IPS DF 6.9 (cell line): Measurements from ENCODE around the gene CIB1.

Experiments
- DNase-seq: peaks from one replicate; pipeline ENCODE4 v3.0.0-alpha.2; 2013; ENCODE audit warnings: low read depth, low spot score
- H3K27ac ChIP-seq: one replicate; pipeline ENCODE4 v1.5.1; 2013; ENCODE audit warnings: low read length, control low read depth
- H3K27me3 ChIP-seq: 2 replicates; pipeline ENCODE4 v1.6.1; 2013; ENCODE audit warnings: mild to moderate bottlenecking, low read length; ENCODE audit not compliant: control insufficient read depth, insufficient read depth
- H3K36me3 ChIP-seq: 2 replicates; pipeline ENCODE4 v1.6.1; 2013; ENCODE audit warnings: low read length; ENCODE audit not compliant: control insufficient read depth, insufficient read depth
- H3K4me1 ChIP-seq: 2 replicates; pipeline ENCODE4 v1.6.1; 2013; ENCODE audit warnings: low read length; ENCODE audit not compliant: control insufficient read depth, insufficient read depth
- H3K4me3 ChIP-seq: 2 replicates; pipeline ENCODE4 v1.5.1; 2013; ENCODE audit warnings: mild to moderate bottlenecking, low read length
- H3K9me3 ChIP-seq: 2 replicates; pipeline ENCODE4 v1.6.1; 2013; ENCODE audit warnings: low read length, inconsistent platforms; ENCODE audit not compliant: control insufficient read depth, insufficient read depth
- WGBS: extraction: QIAGEN DNeasy Blood & Tissue Kit; methylation state at CpG from one replicate; pipeline ENCODE4 v1.1.7; 2013; ENCODE audit warnings: mixed read lengths, missing lambda C conversion rate; ENCODE audit not compliant: insufficient read length, insufficient coverage; 5-methylcytosine and 5-hydroxymethylcytosine counted together

Gene CIB1

DNA sequence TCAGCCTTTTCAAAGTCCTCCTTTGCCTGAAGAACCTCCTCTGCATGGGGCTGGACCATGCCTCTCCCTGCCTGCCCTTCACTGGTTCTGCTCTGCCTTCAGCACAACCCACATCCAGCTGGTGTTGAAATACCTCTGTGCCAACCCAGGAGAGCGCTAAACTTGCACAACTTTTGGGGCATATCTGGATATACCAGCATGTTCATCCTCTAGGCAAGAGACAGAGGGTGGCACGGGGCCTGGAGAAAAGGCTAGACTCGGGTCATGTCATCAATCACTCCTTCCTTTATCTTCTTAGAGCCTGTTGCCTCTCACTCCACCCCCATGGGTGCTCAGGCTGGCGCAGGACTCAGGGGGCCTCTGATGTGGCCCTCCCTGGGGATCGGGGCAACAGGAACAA is 27.9 kb downstream of the CIB1 start:
- no CpG with 5 or more reads among the region's 5 CpGs for WGBS
- Histone ChIP-seq H3K9me3 (no peaks in the 10 kb centered on the region), H3K4me1 (no peaks in the 10 kb centered on the region), H3K27ac (no peak overlapping the region), H3K27me3 (no peaks in the 10 kb centered on the region), H3K4me3 (no peak overlapping the region), H3K36me3 (no peaks in the 10 kb centered on the region)
- DNase-seq: no peak

DNA sequence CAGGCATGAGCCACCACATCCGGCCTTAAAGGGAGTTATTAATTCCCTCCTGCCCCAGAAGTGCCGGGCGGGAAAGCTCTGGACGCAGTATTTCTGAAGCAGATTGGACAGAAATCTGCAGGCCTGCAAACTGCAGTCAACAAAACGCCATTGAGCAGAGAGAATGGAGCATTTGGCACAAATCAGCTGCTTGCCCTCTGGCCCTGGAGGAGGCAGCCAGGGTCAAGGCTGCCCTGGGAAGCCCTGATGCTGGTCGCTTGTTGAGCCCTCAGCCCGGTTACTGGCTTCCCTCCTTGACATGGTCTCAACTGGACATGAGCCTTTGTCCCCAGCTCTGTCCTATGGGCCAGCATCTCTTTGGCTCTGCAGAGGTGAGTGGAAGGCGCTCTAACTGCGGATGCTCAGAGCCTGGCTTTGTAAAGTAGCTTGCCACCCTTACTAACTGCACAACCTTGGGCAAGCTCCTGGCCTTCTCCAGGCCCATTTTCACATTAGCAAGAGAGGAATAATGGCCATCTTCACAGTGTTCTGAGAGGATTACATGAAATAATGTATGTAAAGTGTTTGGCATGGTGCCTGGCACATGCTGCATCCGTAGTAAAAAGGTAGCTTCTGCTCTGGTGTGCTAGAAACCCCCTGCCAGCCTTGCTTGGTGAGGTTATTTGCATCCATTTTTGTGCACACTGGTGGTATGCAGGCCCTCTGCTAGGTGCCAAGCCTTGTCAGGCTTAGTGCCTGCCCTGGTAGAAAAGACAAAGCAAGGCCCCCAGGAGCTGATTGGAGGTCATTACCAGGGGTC is 28.5 kb downstream of the CIB1 start:
- no peaks in the 10 kb centered on the region for H3K36me3 ChIP-seq
- no CpG with 5 or more reads among the region's 10 CpGs for WGBS
- no peak overlapping the region for H3K4me3 ChIP-seq
- no peaks in the 10 kb centered on the region for H3K9me3 ChIP-seq
- H3K27ac ChIP-seq: no peak overlapping the region
- no peaks in the 10 kb centered on the region for H3K27me3 ChIP-seq
- DNase-seq: no peak
- peaks cover 3% of the 10 kb centered on the region; the same call in 1 of the 2 replicates for H3K4me1 ChIP-seq

DNA sequence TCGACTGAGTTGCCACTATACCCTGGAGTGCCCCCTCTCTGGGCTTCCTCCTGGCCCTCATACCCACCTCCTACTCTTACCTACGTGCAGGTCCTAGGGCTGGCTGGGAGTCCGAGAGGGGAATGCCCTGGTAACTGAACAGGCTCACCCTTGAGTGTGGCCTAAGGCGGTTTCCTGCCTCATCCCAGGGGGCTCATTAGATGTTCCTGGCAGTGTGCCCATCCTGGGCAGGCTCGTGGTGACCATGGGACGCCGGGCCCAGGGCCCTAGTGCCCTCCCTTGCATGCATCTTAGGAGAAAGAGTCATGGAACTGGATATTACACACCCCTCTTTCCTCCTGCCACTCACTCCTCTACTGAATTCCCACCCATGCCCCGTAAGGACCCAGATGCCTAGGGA is 29.8 kb downstream of the CIB1 start:
- Histone ChIP-seq H3K4me1 (peaks cover 3% of the 10 kb centered on the region; the same call in 1 of the 2 replicates), H3K36me3 (no peaks in the 10 kb centered on the region), H3K27ac (no peak overlapping the region), H3K27me3 (no peaks in the 10 kb centered on the region), H3K9me3 (no peaks in the 10 kb centered on the region), H3K4me3 (no peak overlapping the region)
- no CpG with 5 or more reads among the region's 8 CpGs for WGBS
- DNase-seq: no peak

DNA sequence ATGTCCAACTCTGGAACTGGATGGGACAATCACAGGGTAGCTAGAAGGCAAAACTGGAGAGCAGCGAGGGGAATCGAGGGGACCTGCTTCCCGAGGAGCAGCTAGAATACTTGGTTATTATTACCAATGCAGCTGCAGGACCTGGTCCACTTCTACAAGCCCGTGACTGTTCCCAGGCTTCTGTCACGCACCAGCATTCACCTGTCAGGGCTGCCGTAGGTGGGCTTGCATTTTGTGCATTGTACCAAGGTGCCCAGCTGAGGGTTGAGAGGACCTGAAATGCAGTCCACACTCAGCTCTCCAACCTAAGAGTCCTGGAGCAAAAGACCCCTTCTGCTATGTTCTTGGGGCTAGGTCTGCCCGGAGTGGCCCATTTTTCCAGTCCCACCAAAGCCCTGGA is 30.3 kb downstream of the CIB1 start:
- DNase-seq: no peak
- H3K27me3 ChIP-seq: no peaks in the 10 kb centered on the region
- WGBS: no CpG with 5 or more reads among the region's 7 CpGs
- H3K4me1 ChIP-seq: peaks cover 3% of the 10 kb centered on the region; the same call in 1 of the 2 replicates
- no peak overlapping the region for H3K27ac ChIP-seq
- H3K4me3 ChIP-seq: no peak overlapping the region
- H3K36me3 ChIP-seq: no peaks in the 10 kb centered on the region
- no peaks in the 10 kb centered on the region for H3K9me3 ChIP-seq

DNA sequence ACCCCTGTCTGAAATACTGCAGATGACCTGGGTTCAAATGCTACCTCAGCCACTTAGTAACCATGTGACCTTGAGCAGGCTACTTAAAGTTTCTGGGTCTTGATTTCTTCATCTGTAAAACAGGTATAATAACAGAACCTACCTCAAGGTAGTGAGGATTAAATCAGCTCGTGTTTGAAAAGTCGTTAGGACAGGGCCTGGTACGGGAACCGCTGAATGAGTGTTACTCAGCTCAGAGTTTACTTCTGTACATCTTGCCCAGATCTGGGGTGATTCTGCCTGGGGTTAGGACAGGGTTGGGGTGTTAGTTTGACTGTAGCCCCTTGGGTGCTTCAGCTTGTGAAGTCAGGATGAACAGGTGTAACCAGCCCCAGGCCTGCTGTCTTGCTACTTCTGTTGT is 30.8 kb downstream of the CIB1 start:
- WGBS: no CpG with 5 or more reads among the region's 4 CpGs
- peaks cover 3% of the 10 kb centered on the region; the same call in 1 of the 2 replicates for H3K4me1 ChIP-seq
- no peak for DNase-seq
- no peak overlapping the region for H3K27ac ChIP-seq
- no peaks in the 10 kb centered on the region for H3K27me3 ChIP-seq
- H3K36me3 ChIP-seq: no peaks in the 10 kb centered on the region
- no peaks in the 10 kb centered on the region for H3K9me3 ChIP-seq
- no peak overlapping the region for H3K4me3 ChIP-seq

DNA sequence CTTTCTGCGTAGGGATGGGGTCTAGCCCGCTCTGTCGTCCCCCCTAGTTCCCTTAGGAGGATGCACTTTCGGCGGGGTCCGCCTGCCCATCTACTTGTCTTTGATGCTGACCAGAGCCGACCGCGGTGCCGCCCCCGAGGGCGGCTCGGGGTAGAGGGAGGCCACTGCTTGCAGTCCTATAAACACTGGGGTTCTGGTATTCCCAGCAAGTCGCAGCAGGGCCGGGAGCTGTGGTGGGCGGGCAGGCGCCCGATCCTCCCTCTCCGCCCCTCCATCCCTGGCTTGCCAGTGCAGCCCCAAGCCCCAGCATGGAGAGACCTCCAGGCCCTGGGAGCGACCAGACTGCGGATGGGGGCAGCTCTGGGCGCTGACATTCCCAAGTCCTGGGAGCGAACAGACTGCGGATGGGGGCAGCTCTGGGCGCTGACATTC is 31.8 kb downstream of the CIB1 start:
- Histone ChIP-seq H3K9me3 (no peaks in the 10 kb centered on the region), H3K27ac (no peak overlapping the region), H3K27me3 (no peaks in the 10 kb centered on the region), H3K4me3 (peak overlapping the region; percentile 78; the same call in 1 of the 2 replicates), H3K4me1 (peaks cover 3% of the 10 kb centered on the region; the same call in 1 of the 2 replicates), H3K36me3 (no peaks in the 10 kb centered on the region)
- WGBS: no CpG with 5 or more reads among the region's 25 CpGs
- DNase-seq: no peak

DNA sequence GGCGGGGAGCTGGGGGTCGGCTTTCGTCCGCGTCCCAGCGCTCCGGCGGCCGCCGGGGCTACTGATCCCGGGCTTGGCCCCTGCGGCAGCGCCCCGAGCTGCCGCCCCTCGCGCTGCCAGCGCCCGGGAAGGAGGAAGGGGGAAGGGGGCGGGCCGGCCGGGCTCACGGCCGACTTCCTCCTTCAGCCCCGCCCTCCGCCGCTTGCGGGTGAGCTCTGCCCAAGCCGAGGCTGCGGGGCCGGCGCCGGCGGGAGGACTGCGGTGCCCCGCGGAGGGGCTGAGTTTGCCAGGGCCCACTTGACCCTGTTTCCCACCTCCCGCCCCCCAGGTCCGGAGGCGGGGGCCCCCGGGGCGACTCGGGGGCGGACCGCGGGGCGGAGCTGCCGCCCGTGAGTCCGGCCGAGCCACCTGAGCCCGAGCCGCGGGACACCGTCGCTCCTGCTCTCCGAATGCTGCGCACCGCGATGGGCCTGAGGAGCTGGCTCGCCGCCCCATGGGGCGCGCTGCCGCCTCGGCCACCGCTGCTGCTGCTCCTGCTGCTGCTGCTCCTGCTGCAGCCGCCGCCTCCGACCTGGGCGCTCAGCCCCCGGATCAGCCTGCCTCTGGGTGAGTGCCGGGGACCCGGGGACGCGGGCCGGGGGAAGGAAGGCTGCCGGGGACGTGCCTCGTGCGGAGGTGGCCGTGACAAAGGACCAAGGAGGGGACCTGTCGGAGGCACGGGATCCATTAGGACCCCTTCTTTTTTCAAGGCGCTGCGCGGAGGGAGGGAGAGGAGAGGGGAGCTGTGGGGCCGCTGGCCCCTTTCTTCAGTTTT is 32.4 kb downstream of the CIB1 start, which contains the start of gene SEMA4B:
TSS of gene SEMA4B (plus strand) at position 201 of the 814 bp plus-strand sequence. CDS start at position 450, 249 bp downstream.
- H3K4me1 ChIP-seq: peaks cover 3% of the 10 kb centered on the region; the same call in 1 of the 2 replicates
- no CpG with 5 or more reads among the region's 88 CpGs for WGBS
- no peak for DNase-seq
- peak within 1 kb of the TSS; percentile 78 for H3K4me3 ChIP-seq
- H3K27ac ChIP-seq: no peak within 1 kb of the TSS
- H3K9me3 ChIP-seq: no peaks in the 10 kb centered on the region
- no peaks in the 10 kb centered on the region for H3K27me3 ChIP-seq
- H3K36me3 ChIP-seq: no peaks in the 10 kb centered on the region

DNA sequence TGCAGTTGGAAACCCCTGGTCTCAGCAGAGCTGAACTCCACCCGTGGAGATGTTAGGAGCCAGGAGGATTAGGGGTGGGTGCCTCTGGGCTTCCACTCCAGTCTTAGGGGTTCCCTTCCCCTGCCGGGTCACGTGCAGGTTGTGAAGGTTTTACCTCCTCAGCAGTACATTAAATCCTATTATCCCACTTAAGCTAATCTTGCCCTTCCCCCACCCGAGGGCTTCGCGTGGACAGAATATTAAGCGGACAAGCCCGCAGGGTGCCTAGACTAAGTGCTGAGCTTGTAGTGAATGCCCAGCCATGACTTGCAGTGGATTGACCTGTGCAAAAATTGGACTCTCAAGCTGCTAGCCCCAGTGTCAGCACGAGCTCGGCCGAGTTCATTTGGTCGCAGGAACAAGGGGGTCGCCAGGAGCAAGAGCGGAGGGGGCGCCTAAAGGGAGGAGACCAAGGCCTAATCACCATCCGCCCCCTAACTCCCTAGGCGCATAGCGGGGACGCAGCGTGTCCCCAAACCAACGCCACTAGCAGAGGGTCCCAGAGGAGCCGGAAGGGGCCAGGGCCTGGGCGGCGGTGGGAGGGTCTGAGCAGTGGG is 33.1 kb downstream of the CIB1 start:
- WGBS: no CpG with 5 or more reads among the region's 24 CpGs

DNA sequence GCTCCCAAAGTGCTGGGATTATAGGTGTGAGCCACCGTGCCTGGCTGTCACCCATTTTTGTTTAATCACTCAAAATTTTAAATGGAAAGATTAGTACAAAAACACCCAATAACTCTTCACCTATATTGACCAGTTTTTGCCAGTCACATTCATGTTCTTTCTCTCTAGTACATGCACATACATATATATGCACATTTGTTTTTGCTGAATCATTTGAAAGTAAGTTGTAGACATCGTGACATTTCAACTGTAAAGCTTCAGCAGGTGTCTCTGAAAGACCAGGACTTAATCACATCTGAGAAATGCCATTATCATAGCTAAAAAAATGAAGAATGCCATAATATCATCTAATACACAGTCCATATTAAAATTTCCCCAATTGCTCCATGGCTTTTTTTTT is 39.1 kb downstream of the CIB1 start:
- no peak overlapping the region for H3K4me3 ChIP-seq
- H3K9me3 ChIP-seq: no peaks in the 10 kb centered on the region
- no CpG with 5 or more reads among the region's 2 CpGs for WGBS
- no peak overlapping the region for H3K27ac ChIP-seq
- DNase-seq: no peak
- no peaks in the 10 kb centered on the region for H3K36me3 ChIP-seq
- no peaks in the 10 kb centered on the region for H3K27me3 ChIP-seq
- no peaks in the 10 kb centered on the region for H3K4me1 ChIP-seq

More for the DNA sequence above, 33.1 kb downstream of the CIB1 start:
- Histone ChIP-seq H3K4me1 (peaks cover 3% of the 10 kb centered on the region; the same call in 1 of the 2 replicates), H3K36me3 (no peaks in the 10 kb centered on the region), H3K27ac (no peak overlapping the region), H3K9me3 (no peaks in the 10 kb centered on the region), H3K4me3 (peak overlapping the region; percentile 78; the same call in 1 of the 2 replicates), H3K27me3 (no peaks in the 10 kb centered on the region)
- DNase-seq: no peak
